ENCODE results near the gene TPBGL.

The TPBGL gene

DNA sequence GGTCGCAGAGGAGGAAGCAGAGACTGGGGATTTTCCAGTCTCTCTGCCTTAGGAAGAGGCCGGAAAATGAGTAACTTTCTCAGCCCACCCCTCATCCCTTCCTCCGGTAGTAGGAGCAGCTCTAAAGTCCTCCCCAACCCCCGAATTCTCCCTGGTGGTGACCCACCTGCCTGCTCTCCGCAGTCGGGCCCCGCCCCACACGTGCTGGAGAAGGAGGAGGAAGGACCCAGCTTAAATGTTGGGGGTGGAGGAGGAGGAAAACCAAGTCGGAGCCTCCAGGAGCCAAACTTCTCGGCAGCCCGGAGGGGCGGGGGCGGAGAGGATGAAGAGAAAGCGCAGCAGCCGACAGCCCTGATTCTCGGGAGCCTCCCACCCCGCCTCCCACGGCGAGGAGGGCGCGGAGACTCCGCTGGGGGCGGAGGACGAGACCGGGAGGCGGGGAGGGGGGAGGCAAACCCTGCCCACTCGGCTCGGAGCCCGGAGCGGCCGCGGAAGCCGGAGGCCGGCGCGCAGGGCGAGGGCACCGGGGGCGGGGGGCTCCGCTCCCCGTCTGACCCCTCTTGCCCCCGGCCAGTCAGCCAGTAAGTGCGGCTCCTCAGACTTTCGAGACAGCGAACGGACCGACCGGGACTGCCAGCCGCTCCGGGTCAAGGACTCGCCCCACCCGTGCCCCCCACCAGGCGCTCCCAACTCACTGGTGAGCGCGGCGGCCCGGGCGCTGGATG, at the start of gene TPBGL:
Gene TPBGL, plus strand, starts transcription at position 464 of the 725 bp plus-strand sequence. CDS start 276 bp downstream, outside the sequence.
- DNase-seq, result peak; percentile 16

- DNase-seq, result no peak
Measured at GRCh38 chr11:75191330-75191717, 49.2 kb upstream of the TPBGL start.

- DNase-seq, result no peak
Measured at GRCh38 chr11:75193271-75193670, 47.3 kb upstream of the TPBGL start.

DNA sequence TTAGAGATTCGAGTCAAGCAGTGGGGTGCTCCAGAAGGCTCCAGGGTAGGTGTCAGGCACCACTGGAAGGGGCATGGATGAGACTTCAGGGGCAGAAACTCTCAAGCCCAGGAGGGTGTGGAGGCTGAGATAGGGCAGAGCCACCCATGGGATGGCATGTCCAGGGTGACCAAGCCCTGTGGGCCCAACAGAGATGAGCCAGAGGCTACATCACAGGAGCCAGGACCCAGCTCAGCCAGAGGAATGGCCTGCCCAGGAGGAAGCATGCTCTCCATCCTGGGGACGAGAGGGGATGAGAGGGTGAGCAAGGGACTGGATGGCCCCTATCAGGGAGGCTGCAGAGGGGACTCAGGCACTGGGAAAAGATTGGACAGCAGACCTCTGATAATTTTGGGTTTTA, 46.9 kb upstream of the TPBGL start:
- no peak for DNase-seq

DNA sequence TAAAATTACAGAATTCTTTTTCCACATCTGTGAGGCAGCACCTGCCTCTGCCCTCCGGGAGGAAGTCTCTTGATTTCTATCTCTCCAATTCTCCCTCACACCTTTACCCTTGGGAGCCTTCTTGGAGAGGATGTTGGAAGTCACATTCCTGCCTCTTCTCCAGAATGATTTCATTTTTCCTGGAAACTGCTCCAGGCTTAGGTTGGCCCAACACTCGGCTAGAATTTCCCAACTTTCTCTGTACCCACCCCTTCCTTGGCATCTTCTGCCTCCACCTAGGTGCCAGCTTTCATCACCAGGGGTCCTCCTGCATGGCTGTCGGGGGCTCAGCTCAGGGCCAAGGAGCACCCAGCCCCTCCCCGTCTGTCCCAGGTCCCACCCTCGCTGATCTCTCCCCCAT, 46.4 kb upstream of the TPBGL start:
- no peak for DNase-seq

- DNase-seq, result peak; percentile 19
Measured at GRCh38 chr11:75195167-75195962, 45.2 kb upstream of the TPBGL start.

- DNase-seq, result no peak
Measured at GRCh38 chr11:75196426-75196825, 44.1 kb upstream of the TPBGL start.

DNA sequence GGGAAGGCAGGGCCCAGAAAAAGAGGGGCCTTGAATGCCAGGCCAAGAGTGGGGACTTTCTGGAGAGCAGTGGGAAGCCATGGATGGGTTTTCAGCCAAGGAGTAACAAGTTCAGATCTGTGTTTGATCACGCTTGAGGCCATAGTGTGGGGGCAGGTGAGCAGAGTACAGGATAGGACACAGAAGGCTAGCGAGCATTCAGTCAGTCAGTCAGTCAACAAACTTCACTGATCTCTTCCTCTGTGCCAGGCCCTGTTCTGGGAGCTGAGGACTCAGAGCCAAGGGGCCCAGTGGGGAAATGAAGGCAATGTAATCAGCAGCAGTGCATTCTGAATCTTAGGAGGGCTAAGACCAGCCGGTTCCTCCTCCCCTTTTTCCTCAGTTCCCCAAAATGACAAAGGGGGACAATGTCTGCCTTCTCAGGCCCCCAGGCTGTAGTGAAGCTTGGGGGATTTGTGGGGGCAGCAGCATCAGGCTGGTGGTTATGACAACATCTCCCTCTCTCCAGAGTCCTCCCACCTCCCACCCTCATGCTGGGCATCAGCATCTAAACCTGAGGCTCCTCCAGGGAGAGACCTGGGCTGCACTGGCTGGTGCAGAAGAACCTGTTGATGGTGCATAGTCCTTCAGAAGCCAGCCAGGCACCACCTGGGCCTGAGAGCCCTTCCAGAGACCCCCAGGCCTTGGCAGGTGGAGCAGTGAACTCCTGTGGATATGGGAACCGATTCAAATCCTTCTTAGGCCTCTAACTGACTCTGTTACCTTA, 42.9 kb upstream of the TPBGL start:
- DNase-seq, result no peak

GRCh38 chr11:75198278-75198973, 42.1 kb upstream of the TPBGL start:
- no peak for DNase-seq

DNA sequence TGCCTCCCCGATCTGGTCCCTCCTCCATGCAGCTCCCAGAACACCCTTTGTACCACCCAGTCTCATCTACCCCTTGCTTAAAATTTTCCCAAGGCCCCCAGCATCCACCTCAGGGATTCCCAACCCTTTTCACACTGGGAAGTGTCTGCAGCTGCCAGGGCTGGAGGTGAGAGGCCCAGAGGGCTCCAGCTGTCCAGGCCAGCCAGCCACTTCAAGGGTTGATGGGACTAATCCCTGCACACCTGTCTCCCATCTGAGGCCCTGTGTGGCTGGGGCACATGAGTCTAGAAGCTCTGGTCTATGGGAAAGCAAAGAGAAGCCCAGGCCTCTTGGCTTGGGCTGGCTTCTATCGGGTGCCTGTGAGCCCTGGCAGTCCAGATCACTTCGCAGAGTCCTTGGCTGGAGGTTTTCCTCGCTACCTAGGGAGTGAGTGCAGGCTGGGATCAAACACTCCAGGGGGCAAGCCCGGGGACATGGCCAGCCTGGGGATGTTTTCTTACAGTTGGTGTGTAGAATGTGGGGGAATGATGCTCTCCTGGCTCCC, 41.1 kb upstream of the TPBGL start:
- no peak for DNase-seq

DNA sequence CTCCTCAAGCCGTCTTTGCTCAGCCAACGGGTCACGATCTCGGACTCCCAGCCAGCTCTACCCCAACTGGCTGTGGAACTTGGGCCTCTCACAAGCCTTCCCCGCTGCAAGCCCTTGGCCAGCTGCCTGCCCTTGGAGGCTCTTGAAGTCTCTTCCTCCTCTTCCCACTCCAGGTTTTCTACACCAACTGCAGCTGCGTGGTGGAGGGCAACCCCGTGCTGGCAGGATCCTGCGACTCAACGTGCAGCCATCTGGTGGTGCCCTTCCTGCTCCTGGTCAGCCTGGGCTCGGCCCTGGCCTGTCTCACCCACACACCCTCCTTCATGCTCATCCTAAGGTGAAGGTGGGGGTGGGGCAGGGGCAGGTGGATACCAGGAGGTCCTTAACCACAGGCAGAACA, 40.5 kb upstream of the TPBGL start:
- DNase-seq, result no peak

DNA sequence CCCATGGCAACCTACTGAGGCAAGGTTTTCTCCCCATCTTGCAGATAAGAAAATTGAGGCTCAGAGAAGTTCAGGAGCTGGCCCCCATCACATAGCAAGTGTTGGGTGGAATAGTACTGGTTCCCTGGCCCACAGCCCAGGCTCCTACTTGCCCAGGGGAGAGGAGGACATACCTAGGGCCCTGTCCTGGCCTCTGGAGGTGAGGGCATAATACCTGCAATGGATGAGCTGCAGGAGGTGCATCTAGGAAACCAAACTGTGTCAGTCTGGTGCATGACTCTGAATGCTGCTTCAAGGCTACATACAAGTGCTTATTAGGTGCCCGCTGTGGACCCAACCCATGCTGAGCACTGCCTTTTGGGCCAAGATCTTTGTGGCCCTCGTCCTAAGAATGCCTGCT, 40.0 kb upstream of the TPBGL start:
- DNase-seq, result no peak

DNA sequence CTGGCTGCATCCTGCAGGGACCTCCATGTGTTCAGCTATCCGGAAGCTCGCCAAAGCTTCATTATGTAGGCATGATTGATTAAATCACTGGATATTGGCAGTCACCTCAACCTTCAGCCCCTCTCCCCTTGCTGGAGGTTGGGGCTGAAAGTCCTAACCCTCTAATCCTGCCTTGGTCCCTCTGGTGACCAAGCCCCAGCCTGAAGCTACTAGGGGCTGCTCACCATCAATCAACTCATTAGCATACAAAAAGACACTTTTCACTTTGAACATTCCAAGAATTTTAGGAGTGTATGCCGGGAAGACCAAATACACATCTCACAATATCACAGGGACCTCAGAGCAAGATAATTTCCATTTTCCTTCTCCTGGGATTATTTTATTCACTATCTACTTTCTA, 38.8 kb upstream of the TPBGL start:
- DNase-seq, result no peak

GRCh38 chr11:75202195-75202594, 38.4 kb upstream of the TPBGL start:
- no peak for DNase-seq

GRCh38 chr11:75203138-75203537, 37.4 kb upstream of the TPBGL start:
- DNase-seq, result no peak

DNA sequence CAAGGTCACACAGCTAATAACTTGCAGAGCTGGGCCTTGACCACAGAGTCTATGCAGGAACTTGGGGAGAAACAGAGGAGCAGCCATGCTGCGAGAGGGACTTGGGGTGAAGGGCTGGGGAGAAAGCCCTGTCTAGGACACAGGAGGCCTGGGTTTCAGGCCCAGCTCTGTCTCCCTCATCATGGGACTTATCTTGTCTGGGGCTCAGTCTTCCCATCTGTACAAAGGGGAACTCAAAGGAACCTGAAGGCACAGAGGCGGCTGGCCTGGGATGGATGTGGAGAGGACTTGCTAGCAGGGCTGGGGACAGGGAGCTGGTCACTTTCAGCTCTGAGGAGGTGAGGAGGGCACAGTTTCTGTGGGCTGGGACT, 36.9 kb upstream of the TPBGL start:
- no peak for DNase-seq

DNA sequence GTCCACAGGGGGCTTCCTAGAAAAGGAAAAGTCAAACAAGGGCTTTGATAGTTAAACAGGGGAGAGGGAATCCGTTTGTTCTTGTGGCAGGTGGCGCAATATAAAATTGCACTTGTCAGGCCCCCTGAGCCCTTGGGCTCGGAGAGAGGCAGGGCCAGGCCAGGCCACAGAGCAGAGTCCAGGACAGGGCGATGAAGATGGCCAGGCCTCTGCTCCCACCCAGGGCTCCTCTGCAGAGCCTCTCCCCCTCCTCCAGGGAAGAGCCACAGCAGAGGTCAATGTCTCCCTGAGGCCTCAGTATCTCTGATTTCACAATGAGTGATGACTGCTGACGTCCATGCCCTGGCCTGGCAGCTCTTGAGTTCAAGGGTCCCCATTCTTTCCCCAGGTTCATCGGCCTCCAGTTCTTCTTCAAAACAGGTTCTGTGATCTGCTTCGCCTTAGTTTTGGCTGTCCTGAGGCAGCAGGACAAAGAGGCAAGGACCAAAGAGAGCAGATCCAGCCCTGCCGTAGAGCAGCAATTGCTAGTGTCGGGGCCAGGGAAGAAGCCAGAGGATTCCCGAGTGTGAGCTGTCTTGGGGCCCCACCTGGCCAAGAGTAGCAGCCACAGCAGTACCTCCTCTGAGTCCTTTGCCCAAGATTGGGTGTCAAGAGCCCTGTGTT, 36.4 kb upstream of the TPBGL start:
- DNase-seq, result no peak

DNA sequence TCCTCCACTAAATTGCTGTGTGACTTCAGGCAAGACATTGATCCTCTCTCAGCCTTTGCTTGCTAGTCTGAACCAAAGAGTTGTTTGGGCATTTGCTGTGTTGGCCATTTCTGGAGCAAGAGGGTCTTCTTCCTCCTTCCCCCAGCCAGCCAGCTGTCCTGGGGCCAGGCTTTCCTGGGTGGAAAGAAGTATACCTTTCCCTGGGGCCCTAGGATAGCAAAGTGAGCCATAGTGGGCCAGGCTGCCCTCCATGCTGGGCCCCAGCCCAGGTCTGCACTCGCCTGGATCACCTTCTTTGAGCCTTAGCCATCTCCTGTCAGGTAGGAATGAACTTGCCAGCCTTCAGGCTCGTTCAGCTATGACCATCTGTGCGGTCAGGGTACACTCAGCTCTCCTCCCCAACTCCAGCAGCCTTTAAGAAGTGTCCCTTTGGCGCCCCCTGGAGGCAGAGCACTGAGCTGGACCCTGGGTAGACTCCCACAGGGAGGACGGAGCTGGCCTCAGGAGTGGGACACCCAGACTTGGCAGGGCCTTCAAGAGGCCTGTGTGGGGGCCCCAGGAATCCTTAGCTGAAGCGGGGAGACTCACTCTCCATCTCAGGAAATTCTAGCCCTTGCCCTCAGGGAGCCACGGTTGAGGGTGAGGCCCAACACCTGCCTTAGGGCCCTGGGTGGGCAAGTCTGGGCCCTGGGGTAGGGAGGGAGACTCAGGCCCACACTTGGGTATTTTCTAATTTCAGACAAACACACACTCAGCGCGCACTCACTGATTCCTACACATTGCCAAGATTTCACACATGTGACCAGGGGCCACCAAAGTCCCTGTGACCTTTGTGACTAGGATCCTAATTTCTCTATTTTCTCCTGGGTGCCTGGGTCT, 35.6 kb upstream of the TPBGL start:
- peak; percentile 90 for DNase-seq

- no peak for DNase-seq
Measured at GRCh38 chr11:75205564-75206020, 35.0 kb upstream of the TPBGL start.

GRCh38 chr11:75208446-75208845, 32.1 kb upstream of the TPBGL start:
- peak; percentile 71 for DNase-seq

DNA sequence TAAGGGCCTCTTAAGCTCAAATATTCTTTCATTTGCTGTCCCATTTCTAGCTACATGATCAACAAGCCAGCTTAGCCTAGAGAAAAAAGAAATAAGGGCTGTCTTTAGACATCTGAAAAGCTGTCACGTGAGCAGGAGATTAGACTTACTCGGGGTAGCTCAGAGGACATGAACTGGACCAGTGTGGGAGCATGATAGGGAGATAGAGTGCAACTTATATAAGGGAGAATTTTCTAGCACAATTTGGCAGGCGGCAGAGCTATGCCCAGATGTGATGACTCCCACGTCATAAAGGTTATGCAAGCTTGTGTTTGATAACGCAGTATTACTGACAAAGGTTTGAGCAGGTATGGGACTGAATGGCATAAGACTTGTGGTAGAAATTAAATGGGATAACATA, 28.2 kb upstream of the TPBGL start:
- no peak for DNase-seq

Data from hematopoietic multipotent progenitor cell treated with erythropoietin and hydrocortisone succinate and interleukin-3 and kit ligand, for 4 days (in vitro differentiated cells).